Activated naive CD8-positive, alpha-beta T cell treated with anti-CD3 and anti-CD28 coated beads, Interleukin-2, amount 50 U/mL, for 24 hours (primary cell): ENCODE measurements around the gene CD300LB.
A peak's percentile ranks its signal among the peaks of the same experiment; 100 is the strongest.
"Not testable (repeated sequence)": the region's sequence is repeated elsewhere in the genome, so short reads cannot be mapped to it uniquely, and the experiment has no call there.

Experiments used
- ATAC-seq: fragments of 150-1000 bp; cut with Tn5 transposase; one replicate; pipeline ENCODE4 v1.10.0; 2021
- DNase-seq: peaks from one replicate; pipeline ENCODE4 v3.0.0; 2021
- H3K27ac Mint-ChIP-seq: one replicate; pipeline ENCODE4 v1.8.0; 2021; ENCODE audit warnings: mild to moderate bottlenecking, mixed read lengths
- H3K27me3 Mint-ChIP-seq: one replicate; pipeline ENCODE4 v1.8.0; 2021; ENCODE audit warnings: mixed read lengths
- H3K36me3 Mint-ChIP-seq: one replicate; pipeline ENCODE4 v1.8.0; 2021; ENCODE audit warnings: low read depth, mixed read lengths
- H3K4me1 Mint-ChIP-seq: one replicate; pipeline ENCODE4 v1.8.0; 2021; ENCODE audit warnings: mixed read lengths
- H3K4me3 Mint-ChIP-seq: one replicate; pipeline ENCODE4 v1.8.0; 2021; ENCODE audit warnings: mild to moderate bottlenecking, moderate library complexity, mixed read lengths
- H3K9me3 Mint-ChIP-seq: one replicate; pipeline ENCODE4 v1.8.0; 2021; ENCODE audit warnings: mixed read lengths

The CD300LB gene

GRCh38 chr17:74531231-74531761 is at the start of gene CD300LB:
Gene CD300LB, minus strand, starts transcription at chr17:74531475. Its CDS starts 125 bp downstream, at chr17:74531350.
- peaks cover 17% of the 10 kb centered on the region for H3K4me1 Mint-ChIP-seq
- H3K36me3 Mint-ChIP-seq, result no peaks in the 10 kb centered on the region
- H3K4me3 Mint-ChIP-seq, result peak within 1 kb of the TSS; percentile 8
- H3K27me3 Mint-ChIP-seq, result peaks cover 36% of the 10 kb centered on the region
- no peaks in the 10 kb centered on the region for H3K9me3 Mint-ChIP-seq
- no peak for ATAC-seq
- no peak for DNase-seq
- H3K27ac Mint-ChIP-seq, result no peak within 1 kb of the TSS

DNA sequence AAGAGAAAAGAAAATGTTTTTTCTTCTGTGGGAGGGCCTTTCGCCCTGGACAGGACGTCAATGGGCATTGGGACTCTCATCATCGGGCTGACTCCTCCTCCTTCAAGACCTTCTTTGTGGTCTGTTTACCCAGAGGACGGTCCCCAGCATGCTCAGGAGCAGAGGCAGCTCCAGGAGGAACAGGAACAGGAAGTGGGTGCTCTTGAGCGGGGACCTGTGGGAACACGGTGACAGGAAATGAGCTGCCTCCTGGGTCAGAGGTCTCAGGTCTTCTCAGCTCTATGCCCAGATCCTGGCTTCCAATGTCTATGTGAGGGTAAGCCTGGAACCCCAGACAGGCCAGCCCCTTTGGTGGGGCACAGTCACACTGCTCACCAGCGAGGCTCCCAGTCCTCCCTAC is 48.6 kb upstream of the CD300LB start:
- H3K27me3 Mint-ChIP-seq, result peaks cover 7% of the 10 kb centered on the region
- no peak overlapping the region for H3K4me3 Mint-ChIP-seq
- no peaks in the 10 kb centered on the region for H3K9me3 Mint-ChIP-seq
- no peak for ATAC-seq
- no peak for DNase-seq
- no peak overlapping the region for H3K27ac Mint-ChIP-seq
- no peaks in the 10 kb centered on the region for H3K36me3 Mint-ChIP-seq
- H3K4me1 Mint-ChIP-seq, result peaks cover 6% of the 10 kb centered on the region

GRCh38 chr17:74578979-74579378 is 47.7 kb upstream of the CD300LB start:
- Mint-ChIP-seq H3K36me3 (no peaks in the 10 kb centered on the region), H3K27ac (no peak overlapping the region), H3K4me1 (peaks cover 6% of the 10 kb centered on the region), H3K9me3 (no peaks in the 10 kb centered on the region), H3K4me3 (no peak overlapping the region), H3K27me3 (peaks cover 7% of the 10 kb centered on the region)
- DNase-seq (no peak), ATAC-seq (no peak)

- Mint-ChIP-seq H3K4me1 (peaks cover 10% of the 10 kb centered on the region), H3K27ac (no peak overlapping the region), H3K9me3 (no peaks in the 10 kb centered on the region), H3K27me3 (peaks cover 14% of the 10 kb centered on the region), H3K4me3 (no peak overlapping the region), H3K36me3 (no peaks in the 10 kb centered on the region)
- DNase-seq, result no peak
- no peak for ATAC-seq
These were observed 43.3 kb upstream of the CD300LB start for GRCh38 chr17:74574489-74575142.

- DNase-seq, ATAC-seq, H3K9me3 Mint-ChIP-seq, H3K4me3 Mint-ChIP-seq, H3K27ac Mint-ChIP-seq, H3K36me3 Mint-ChIP-seq: not testable (repeated sequence)
- Mint-ChIP-seq H3K4me1 (peaks cover 17% of the 10 kb centered on the region), H3K27me3 (peaks cover 23% of the 10 kb centered on the region)
These were observed 42.4 kb upstream of the CD300LB start for GRCh38 chr17:74573635-74574034.

DNA sequence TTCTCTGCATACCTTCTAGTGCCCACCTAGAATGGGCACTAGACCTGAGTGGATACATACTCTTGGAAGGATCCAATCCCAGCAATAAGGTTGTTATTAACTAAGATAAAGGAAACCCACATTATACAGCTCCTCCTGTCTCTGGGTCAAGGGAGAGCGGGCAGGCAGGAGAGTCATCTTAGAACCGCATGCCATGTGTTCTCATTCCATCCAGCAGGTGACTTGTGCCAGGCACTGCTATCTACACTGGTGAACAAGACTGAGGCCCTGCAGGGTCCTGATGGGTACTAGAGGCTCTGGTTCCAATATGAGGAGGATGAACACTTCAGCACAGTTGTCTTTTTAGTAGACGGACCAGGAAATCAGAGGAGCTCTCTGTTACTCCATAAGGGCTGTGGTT is 41.9 kb upstream of the CD300LB start:
- peaks cover 27% of the 10 kb centered on the region for H3K27me3 Mint-ChIP-seq
- DNase-seq (no peak), ATAC-seq (no peak)
- no peaks in the 10 kb centered on the region for H3K36me3 Mint-ChIP-seq
- no peak overlapping the region for H3K4me3 Mint-ChIP-seq
- no peak overlapping the region for H3K27ac Mint-ChIP-seq
- H3K4me1 Mint-ChIP-seq, result peaks cover 21% of the 10 kb centered on the region
- H3K9me3 Mint-ChIP-seq, result peaks cover 3% of the 10 kb centered on the region

DNA sequence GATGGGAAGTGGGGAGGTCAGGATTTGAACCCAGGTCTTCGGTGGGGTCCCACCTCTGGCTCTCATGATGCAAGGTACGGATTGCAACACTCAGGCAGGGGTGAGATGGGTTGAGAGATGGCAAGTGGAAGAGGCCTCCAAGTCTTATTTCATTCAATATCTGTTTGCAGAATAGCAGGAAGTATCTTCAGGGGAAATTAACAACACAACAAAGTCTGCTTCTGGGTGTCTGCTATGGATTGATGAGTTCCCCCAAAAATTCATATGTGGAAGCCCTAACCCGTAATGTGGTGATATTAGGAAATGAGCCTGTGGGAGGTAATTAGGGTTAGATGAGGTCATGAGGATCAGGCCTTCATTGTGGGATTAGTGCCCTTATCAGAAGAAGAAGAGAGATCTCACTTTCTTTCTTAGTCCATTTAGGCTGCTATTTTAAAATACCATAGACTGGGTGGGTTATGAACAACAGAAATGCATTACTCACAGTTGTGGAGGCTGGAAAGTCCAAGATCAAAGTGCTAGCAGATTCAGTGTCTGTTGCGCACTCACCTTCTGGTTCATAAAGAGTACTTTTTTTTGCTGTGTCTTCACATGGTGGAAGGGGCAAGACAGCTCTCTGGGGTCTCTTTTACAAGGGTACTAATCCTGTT is 40.5 kb upstream of the CD300LB start:
- Mint-ChIP-seq H3K4me3 (no peak overlapping the region), H3K27me3 (peaks cover 31% of the 10 kb centered on the region), H3K9me3 (peaks cover 4% of the 10 kb centered on the region), H3K36me3 (no peaks in the 10 kb centered on the region), H3K27ac (no peak overlapping the region), H3K4me1 (peaks cover 21% of the 10 kb centered on the region)
- ATAC-seq, result peak; percentile 12
- DNase-seq, result no peak

- Mint-ChIP-seq H3K27ac (no peak overlapping the region), H3K9me3 (peaks cover 4% of the 10 kb centered on the region), H3K36me3 (no peaks in the 10 kb centered on the region), H3K4me1 (peaks cover 21% of the 10 kb centered on the region), H3K27me3 (peaks cover 33% of the 10 kb centered on the region), H3K4me3 (no peak overlapping the region)
- peak; percentile 82 for ATAC-seq
- peak; percentile 40 for DNase-seq
These were observed 38.0 kb upstream of the CD300LB start for GRCh38 chr17:74569020-74570003.

DNA sequence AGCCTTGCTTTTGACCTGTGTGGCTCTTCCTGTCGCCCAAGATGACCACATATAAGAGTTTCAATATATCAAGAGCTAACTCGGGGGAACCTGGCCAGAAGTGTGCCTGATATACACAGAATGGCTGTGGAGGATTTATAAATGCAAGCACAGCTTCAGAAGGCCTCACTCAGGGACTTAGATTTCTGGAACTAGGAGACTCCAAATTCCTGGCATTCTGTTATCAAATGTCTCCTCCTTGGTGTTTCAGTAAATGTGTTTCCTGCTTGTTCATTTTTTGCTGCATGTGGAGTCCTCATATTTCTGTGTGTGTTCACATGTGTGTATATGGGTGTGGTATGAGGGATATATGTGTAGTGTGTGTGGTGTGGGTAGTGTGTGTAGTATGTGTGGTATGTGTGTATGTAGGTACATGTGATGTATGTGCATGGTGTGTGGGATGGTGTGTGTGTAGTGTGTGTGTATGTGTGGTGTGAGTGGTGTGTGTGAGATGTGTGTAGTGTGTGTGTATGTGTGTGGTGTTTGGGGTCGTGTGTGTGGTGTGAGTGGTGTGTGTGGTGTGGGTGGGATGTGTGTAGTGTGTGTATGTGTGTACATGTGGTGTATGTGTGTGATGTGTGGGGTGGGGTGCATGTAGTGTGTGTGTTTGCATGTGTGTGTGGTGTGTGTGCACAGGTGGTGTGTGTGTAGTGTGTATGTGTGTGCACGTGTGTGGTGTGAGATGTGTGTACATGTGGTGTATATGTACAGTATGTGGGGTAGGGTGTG is 37.0 kb upstream of the CD300LB start:
- Mint-ChIP-seq H3K9me3 (peaks cover 4% of the 10 kb centered on the region), H3K27ac (no peak overlapping the region), H3K4me3 (no peak overlapping the region), H3K4me1 (peaks cover 22% of the 10 kb centered on the region), H3K36me3 (no peaks in the 10 kb centered on the region), H3K27me3 (peaks cover 35% of the 10 kb centered on the region)
- ATAC-seq, result no peak
- DNase-seq, result no peak

DNA sequence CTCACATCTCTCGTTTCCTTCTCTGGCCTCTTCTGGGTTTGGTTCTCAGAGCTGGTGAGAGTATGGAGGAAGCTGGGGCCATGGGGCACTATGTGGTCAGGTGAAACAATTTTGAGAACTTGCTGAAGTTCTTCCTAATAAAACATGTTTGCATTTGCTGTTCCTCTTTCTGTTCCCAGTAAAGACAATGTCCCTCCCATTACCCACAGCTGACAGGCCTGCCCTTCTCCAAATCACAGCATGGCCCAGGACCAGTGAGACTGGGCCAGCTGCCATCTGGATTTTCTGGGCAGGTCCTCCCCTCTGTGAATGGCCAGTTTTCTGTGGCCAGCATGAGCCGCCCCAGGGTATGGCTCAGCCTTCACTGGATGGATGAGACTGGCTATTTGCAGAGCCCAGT is 36.1 kb upstream of the CD300LB start, which contains the start of gene CD300H:
CD300H (minus strand) TSS at position 113 of the 400 bp plus-strand sequence.
- Mint-ChIP-seq H3K36me3 (no peaks in the 10 kb centered on the region), H3K4me3 (no peak within 1 kb of the TSS), H3K4me1 (peaks cover 22% of the 10 kb centered on the region), H3K9me3 (peaks cover 4% of the 10 kb centered on the region), H3K27me3 (peaks cover 35% of the 10 kb centered on the region), H3K27ac (no peak within 1 kb of the TSS)
- DNase-seq (no peak), ATAC-seq (no peak)

DNA sequence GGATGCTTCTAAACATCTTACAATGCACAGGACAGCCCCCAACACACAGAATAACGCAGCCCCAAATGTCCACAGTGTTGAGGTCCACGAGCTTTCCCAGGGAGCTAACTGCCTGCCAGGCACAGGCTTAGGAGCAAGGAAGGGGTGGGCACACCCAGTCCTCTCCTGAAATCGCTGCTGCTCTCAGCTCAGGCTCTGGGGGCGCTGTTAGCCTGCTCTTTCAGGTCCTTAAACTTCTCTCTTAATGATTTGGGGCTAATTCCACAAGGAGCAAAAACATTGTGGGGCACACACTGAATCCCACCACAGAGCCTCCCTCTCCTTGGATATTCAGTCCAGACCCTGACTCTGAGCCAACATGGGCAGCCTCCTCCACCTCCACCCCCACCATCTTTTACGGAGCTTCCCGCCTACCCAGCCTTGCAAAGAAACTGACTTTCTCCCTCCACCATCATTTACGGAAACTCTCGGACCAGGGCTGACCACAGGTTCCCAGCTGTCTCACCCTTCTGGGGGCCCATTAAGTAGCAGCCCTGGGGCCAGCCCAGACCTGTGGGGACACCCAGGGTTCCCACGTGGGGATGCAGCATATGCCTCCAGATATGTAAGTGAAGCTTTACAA is 35.0 kb upstream of the CD300LB start:
- peaks cover 35% of the 10 kb centered on the region for H3K27me3 Mint-ChIP-seq

GRCh38 chr17:74565126-74565525 is 33.9 kb upstream of the CD300LB start:
- Mint-ChIP-seq H3K4me1 (peaks cover 19% of the 10 kb centered on the region), H3K27me3 (peaks cover 33% of the 10 kb centered on the region), H3K9me3 (peaks cover 4% of the 10 kb centered on the region), H3K27ac (no peak overlapping the region), H3K36me3 (no peaks in the 10 kb centered on the region), H3K4me3 (no peak overlapping the region)
- DNase-seq (no peak), ATAC-seq (no peak)

More for the DNA sequence above, 35.0 kb upstream of the CD300LB start:
- ATAC-seq (no peak), DNase-seq (peak; percentile 51)
- no peak overlapping the region for H3K27ac Mint-ChIP-seq
- H3K4me1 Mint-ChIP-seq, result peaks cover 19% of the 10 kb centered on the region
- H3K9me3 Mint-ChIP-seq, result peaks cover 4% of the 10 kb centered on the region
- no peaks in the 10 kb centered on the region for H3K36me3 Mint-ChIP-seq
- H3K4me3 Mint-ChIP-seq, result no peak overlapping the region

DNA sequence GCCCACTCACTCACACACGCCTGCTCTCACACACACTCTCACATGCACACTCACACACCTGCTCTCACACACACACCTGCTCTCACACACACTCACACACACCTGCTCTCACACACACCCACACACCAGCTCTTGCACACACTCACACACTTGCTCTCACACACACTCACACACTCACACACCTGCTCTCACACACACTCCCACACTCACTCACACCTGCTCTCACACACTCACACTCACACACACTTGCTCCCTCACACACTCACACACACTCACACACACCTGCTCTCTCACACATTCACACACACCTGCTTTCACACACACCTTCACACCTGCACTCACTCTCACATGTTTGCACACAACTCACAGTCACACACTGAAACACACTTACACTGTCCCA is 32.1 kb upstream of the CD300LB start:
- H3K4me1 Mint-ChIP-seq, result peaks cover 15% of the 10 kb centered on the region
- no peak overlapping the region for H3K27ac Mint-ChIP-seq
- peaks cover 20% of the 10 kb centered on the region for H3K27me3 Mint-ChIP-seq
- H3K9me3 Mint-ChIP-seq, result peaks cover 2% of the 10 kb centered on the region
- ATAC-seq, result no peak
- no peak for DNase-seq
- H3K36me3 Mint-ChIP-seq, result no peaks in the 10 kb centered on the region
- no peak overlapping the region for H3K4me3 Mint-ChIP-seq
